Measurements from ENCODE around the gene PRRX2.
"Not testable (repeated sequence)": the region's sequence is repeated elsewhere in the genome, so short reads cannot be mapped to it uniquely, and the experiment has no call there.

Gene PRRX2

GRCh38 chr9:129653823-129654553 is 11.5 kb upstream of the PRRX2 start:
- DNase-seq (ENCODE audit: low read depth in 2 of 2, low spot score in 1 of 2): no peak

GRCh38 chr9:129654554-129655040 is 10.8 kb upstream of the PRRX2 start:
- DNase-seq (ENCODE audit: low read depth in 2 of 2, low spot score in 1 of 2): no peak

- no peak for DNase-seq (ENCODE audit: low read depth in 2 of 2, low spot score in 1 of 2)
Measured at GRCh38 chr9:129655154-129655553, 10.3 kb upstream of the PRRX2 start.

- DNase-seq (ENCODE audit: low read depth in 2 of 2, low spot score in 1 of 2): no peak
Measured at GRCh38 chr9:129655696-129656095, 9.8 kb upstream of the PRRX2 start.

GRCh38 chr9:129656795-129657390 is 8.6 kb upstream of the PRRX2 start:
- no peak for DNase-seq (ENCODE audit: low read depth in 2 of 2, low spot score in 1 of 2)

- no peak for DNase-seq (ENCODE audit: low read depth in 2 of 2, low spot score in 1 of 2)
Measured at GRCh38 chr9:129661029-129661428, 4.4 kb upstream of the PRRX2 start.

- DNase-seq (ENCODE audit: low read depth in 2 of 2, low spot score in 1 of 2): not testable (repeated sequence)
Measured at GRCh38 chr9:129662239-129662638, 3.2 kb upstream of the PRRX2 start.

- DNase-seq (ENCODE audit: low read depth in 2 of 2, low spot score in 1 of 2): no peak
Measured at GRCh38 chr9:129664746-129665388, 580 bp upstream of the PRRX2 start.

- no peak for DNase-seq (ENCODE audit: low read depth in 2 of 2, low spot score in 1 of 2)
Measured at GRCh38 chr9:129665814-129666520, 520 bp downstream of the PRRX2 start.

- DNase-seq (ENCODE audit: low read depth in 2 of 2, low spot score in 1 of 2): no peak
Measured at GRCh38 chr9:129666575-129666974, 1.1 kb downstream of the PRRX2 start.

GRCh38 chr9:129667378-129667777 is 1.9 kb downstream of the PRRX2 start:
- DNase-seq (ENCODE audit: low read depth in 2 of 2, low spot score in 1 of 2): no peak

GRCh38 chr9:129667850-129668249 is 2.4 kb downstream of the PRRX2 start:
- DNase-seq (ENCODE audit: low read depth in 2 of 2, low spot score in 1 of 2): no peak

GRCh38 chr9:129669141-129669718 is 3.8 kb downstream of the PRRX2 start:
- DNase-seq (ENCODE audit: low read depth in 2 of 2, low spot score in 1 of 2): no peak

- no peak for DNase-seq (ENCODE audit: low read depth in 2 of 2, low spot score in 1 of 2)
Measured at GRCh38 chr9:129669946-129670345, 4.5 kb downstream of the PRRX2 start.

- DNase-seq (ENCODE audit: low read depth in 2 of 2, low spot score in 1 of 2): no peak
Measured at GRCh38 chr9:129671065-129671464, 5.6 kb downstream of the PRRX2 start.

GRCh38 chr9:129671519-129671918 is 6.1 kb downstream of the PRRX2 start:
- DNase-seq (ENCODE audit: low read depth in 2 of 2, low spot score in 1 of 2): no peak

- DNase-seq (ENCODE audit: low read depth in 2 of 2, low spot score in 1 of 2): no peak
Measured at GRCh38 chr9:129672702-129673101, 7.3 kb downstream of the PRRX2 start.

- no peak for DNase-seq (ENCODE audit: low read depth in 2 of 2, low spot score in 1 of 2)
Measured at GRCh38 chr9:129673602-129674001, 8.2 kb downstream of the PRRX2 start.

GRCh38 chr9:129674229-129674628 is 8.8 kb downstream of the PRRX2 start:
- DNase-seq (ENCODE audit: low read depth in 2 of 2, low spot score in 1 of 2): no peak

- DNase-seq (ENCODE audit: low read depth in 2 of 2, low spot score in 1 of 2): no peak
Measured at GRCh38 chr9:129675620-129676019, 10.2 kb downstream of the PRRX2 start.

GRCh38 chr9:129676287-129676686 is 10.8 kb downstream of the PRRX2 start:
- DNase-seq (ENCODE audit: low read depth in 2 of 2, low spot score in 1 of 2): no peak
